Psoas muscle (tissue), 8 donors: Measurements from ENCODE around the gene MAGI1. TPM values are rescaled to one million over a fixed set of nuclear protein-coding genes. Genes with fewer than 3 reads are reported as not detected.

Source experiments
- ATAC-seq, 4 donors: fragments of 200-7000 bp; cut with Tn5 transposase; one replicate each; pipeline ENCODE4 v1.9.1; 2020; ENCODE audit warnings: moderate library complexity in 3 of 4, mild to moderate bottlenecking in 2 of 4
- DNase-seq, 2 donors: peaks; one replicate each; pipeline ENCODE4 v3.0.0-alpha.2; 2020
- H3K27ac ChIP-seq: fragments of 200-600 bp; one replicate; pipeline ENCODE4 v1.8.0; 2022
- H3K27me3 ChIP-seq, 3 donors: fragments of 200-600 bp in 1 of 3; one replicate each; pipeline versions ENCODE4 v1.6.1 to v1.8.0; 2013 to 2022; ENCODE audit warnings: low read length in 2 of 3, mild to moderate bottlenecking in 2 of 3, moderate library complexity in 1 of 3; ENCODE audit not compliant: insufficient read depth in 3 of 3
- H3K36me3 ChIP-seq, 2 donors: fragments of 200-600 bp in 1 of 2; one replicate each; pipeline versions ENCODE4 v1.6.1 to v1.8.0; 2013 to 2022; ENCODE audit warnings: low read depth in 1 of 2, mild to moderate bottlenecking in 1 of 2, moderate library complexity in 1 of 2; ENCODE audit not compliant: insufficient read depth in 1 of 2
- H3K4me1 ChIP-seq: fragments of 200-600 bp; one replicate; pipeline ENCODE4 v1.8.0; 2022
- H3K4me3 ChIP-seq: fragments of 200-600 bp; one replicate; pipeline ENCODE4 v1.8.0; 2022; ENCODE audit warnings: mild to moderate bottlenecking
- H3K9me3 ChIP-seq: fragments of 200-600 bp; one replicate; pipeline ENCODE4 v1.8.0; 2022
- WGBS, 3 donors: extraction: QIAGEN DNeasy Blood & Tissue Kit; methylation state at CpG; one replicate each; pipeline versions ENCODE4 v1.1.6 to v1.1.7; 2013; 5-methylcytosine and 5-hydroxymethylcytosine counted together
- intact Hi-C, 2 donors: fragments of 100-400 bp; cut with DNase I; formaldehyde crosslinking; loops; one replicate each; pipeline versions ENCODE4 v1.11.0 to v1.14.2; 2022
- polyA plus RNA-seq, 3 donors: library from polyadenylated mRNA; stranded (reverse); fragments of 200-250 nt; gene quantifications; one replicate each; pipeline ENCODE4 v1.2.3, GENCODE V29; 2013
- total RNA-seq, 4 donors: library from RNA; stranded (reverse); fragmentation: NEBNext Ultra II Directional in 2 of 4; extraction: Animal tissue kit (Norgen Biotek cat#: 25700) in 2 of 4; gene quantifications; one replicate each; pipeline versions ENCODE4 v1.2.1 to v1.2.4, GENCODE V29; 2021 to 2023
- TF ChIP-seq, protein P1 (sequence below): fragments of 200-600 bp; IDR thresholded peaks from one replicate; pipeline ENCODE4 v1.8.0; 2022; ENCODE audit warnings: antibody characterized with exemption
- donor health status: healthy with polysubstance abuse.
- donor health status: DM: no; HTN: no; CAD: no; lungs with moderate emphysema.
- donor health status: Bipolar disorder and iron deficiency.
- donor health status: healthy.
- donor health status: DM: yes; HTN: yes; CAD: no.
- donor health status: DM: no; HTN: no; CAD: no.
- donor health status: DM: no; HTN: no; CAD: no.
- donor health status: DM: yes; HTN: yes; CAD: no.

MAGI1 gene
- total and polyA plus RNA-seq, 7 donors, result 4.5 to 8.1 (median 6.3) TPM

DNA sequence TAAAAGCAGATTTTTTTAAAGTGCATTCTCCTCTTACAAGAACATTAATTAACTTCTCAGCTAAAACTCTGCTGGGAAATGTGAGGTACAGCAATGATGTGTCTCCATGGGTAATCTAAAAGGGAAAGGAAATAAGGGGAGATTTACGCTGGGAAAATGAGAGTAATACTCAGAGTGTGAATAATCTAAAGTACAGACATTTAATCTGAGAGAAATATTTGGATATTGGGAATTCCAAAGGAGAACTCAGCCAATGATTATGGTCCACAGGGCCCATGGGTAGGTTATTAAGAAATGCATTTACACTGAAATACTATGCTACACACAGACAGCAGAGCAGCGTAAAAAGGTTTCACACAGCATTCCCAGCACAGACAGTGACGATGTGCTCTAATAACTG lies 229.9 kb downstream of the MAGI1 start:
- H3K9me3 ChIP-seq, result no peaks in the 10 kb centered on the region
- ATAC-seq, result no peak
- no peak for DNase-seq
- H3K4me1 ChIP-seq, result peaks cover 8% of the 10 kb centered on the region
- TF ChIP-seq, protein P1, sequence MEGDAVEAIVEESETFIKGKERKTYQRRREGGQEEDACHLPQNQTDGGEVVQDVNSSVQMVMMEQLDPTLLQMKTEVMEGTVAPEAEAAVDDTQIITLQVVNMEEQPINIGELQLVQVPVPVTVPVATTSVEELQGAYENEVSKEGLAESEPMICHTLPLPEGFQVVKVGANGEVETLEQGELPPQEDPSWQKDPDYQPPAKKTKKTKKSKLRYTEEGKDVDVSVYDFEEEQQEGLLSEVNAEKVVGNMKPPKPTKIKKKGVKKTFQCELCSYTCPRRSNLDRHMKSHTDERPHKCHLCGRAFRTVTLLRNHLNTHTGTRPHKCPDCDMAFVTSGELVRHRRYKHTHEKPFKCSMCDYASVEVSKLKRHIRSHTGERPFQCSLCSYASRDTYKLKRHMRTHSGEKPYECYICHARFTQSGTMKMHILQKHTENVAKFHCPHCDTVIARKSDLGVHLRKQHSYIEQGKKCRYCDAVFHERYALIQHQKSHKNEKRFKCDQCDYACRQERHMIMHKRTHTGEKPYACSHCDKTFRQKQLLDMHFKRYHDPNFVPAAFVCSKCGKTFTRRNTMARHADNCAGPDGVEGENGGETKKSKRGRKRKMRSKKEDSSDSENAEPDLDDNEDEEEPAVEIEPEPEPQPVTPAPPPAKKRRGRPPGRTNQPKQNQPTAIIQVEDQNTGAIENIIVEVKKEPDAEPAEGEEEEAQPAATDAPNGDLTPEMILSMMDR, result no peak
- no peaks in the 10 kb centered on the region for H3K27me3 ChIP-seq
- no peak overlapping the region for H3K27ac ChIP-seq
- no peaks in the 10 kb centered on the region for H3K36me3 ChIP-seq
- no peak overlapping the region for H3K4me3 ChIP-seq
- intact Hi-C loops, result no loop called here
- 76 to 92% (median 89%) methylated on average over 3 of the region's 3 CpGs for WGBS, 3 donors

DNA sequence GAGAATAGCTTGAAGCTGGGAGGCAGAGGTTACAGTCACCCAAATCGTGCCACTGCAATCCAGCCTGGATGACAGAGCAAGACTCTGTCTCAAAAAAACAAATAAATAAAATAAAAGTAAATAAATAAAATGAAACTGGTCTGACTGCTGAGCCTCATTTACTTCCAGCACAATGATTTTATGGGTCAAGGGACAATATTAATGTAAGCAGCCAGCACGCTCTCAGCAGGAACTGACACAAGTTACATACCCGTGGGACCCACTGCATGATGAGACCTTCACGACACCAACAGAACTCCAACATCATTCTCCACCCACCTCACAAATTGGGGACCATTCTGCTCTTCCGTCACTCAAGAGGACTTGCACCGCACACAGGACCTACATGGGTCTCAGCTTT lies 230.3 kb downstream of the MAGI1 start:
- DNase-seq, result no peak
- TF ChIP-seq, protein P1, result no peak
- Histone ChIP-seq H3K9me3 (no peaks in the 10 kb centered on the region), H3K4me3 (no peak overlapping the region), H3K4me1 (peaks cover 8% of the 10 kb centered on the region), H3K27me3 (no peaks in the 10 kb centered on the region), H3K36me3 (no peaks in the 10 kb centered on the region), H3K27ac (no peak overlapping the region)
- intact Hi-C loops, result no loop called here
- 81 to 87% (median 86%) methylated on average over 6 of the region's 6 CpGs for WGBS, 3 donors
- ATAC-seq, result no peak

- Histone ChIP-seq H3K4me1 (peaks cover 8% of the 10 kb centered on the region), H3K27me3 (no peaks in the 10 kb centered on the region), H3K9me3 (no peaks in the 10 kb centered on the region), H3K4me3 (no peak overlapping the region), H3K27ac (no peak overlapping the region), H3K36me3 (no peaks in the 10 kb centered on the region)
- TF ChIP-seq, protein P1, result no peak
- intact Hi-C loops, result no loop called here
- DNase-seq (no peak), ATAC-seq (no peak)
- WGBS, 3 donors, result 78 to 83% (median 83%) methylated on average over 5 of the region's 5 CpGs
Observed at GRCh38 chr3:65807225-65807624, 231.5 kb downstream of the MAGI1 start.

GRCh38 chr3:65806600-65806999 lies 232.1 kb downstream of the MAGI1 start:
- WGBS, 3 donors, result 77 to 81% (median 78%) methylated on average over 1 of the region's 1 CpG
- H3K4me1 ChIP-seq, result peaks cover 1% of the 10 kb centered on the region
- TF ChIP-seq, protein P1, result no peak
- ATAC-seq (no peak), DNase-seq (no peak)
- intact Hi-C loops, result no loop called here
- no peaks in the 10 kb centered on the region for H3K27me3 ChIP-seq
- no peaks in the 10 kb centered on the region for H3K9me3 ChIP-seq
- no peak overlapping the region for H3K27ac ChIP-seq
- H3K36me3 ChIP-seq, result no peaks in the 10 kb centered on the region
- no peak overlapping the region for H3K4me3 ChIP-seq

GRCh38 chr3:65796676-65797075 lies 242.0 kb downstream of the MAGI1 start:
- H3K9me3 ChIP-seq, result no peaks in the 10 kb centered on the region
- intact Hi-C loops, result no loop called here
- WGBS, 3 donors, result 95 to 98% (median 97%) methylated on average over 4 of the region's 4 CpGs
- H3K36me3 ChIP-seq, result no peaks in the 10 kb centered on the region
- H3K4me3 ChIP-seq, result no peak overlapping the region
- DNase-seq, result no peak
- TF ChIP-seq, protein P1, result no peak
- no peak overlapping the region for H3K27ac ChIP-seq
- H3K27me3 ChIP-seq, result no peaks in the 10 kb centered on the region
- H3K4me1 ChIP-seq, result no peaks in the 10 kb centered on the region
- ATAC-seq, result no peak
